SU-DHL-6 (cell line): Measurements from ENCODE around the gene ECT2.

Experiments used
- H2AFZ ChIP-seq: fragments of 200-600 bp; sonication (generic); 2 replicates; pipeline ENCODE4 v1.6.1; 2014; ENCODE audit warnings: low read depth, mild to moderate bottlenecking, moderate library complexity, mixed read lengths, antibody characterized with exemption, low read length; ENCODE audit not compliant: severe bottlenecking
- H3F3A ChIP-seq: fragments of 200-600 bp; shearing (Covaris generic); 2 replicates; pipeline ENCODE4 v1.6.0; 2016; ENCODE audit warnings: antibody characterized with exemption, mild to moderate bottlenecking; ENCODE audit not compliant: insufficient read depth
- H3K27ac ChIP-seq: fragments of 200-600 bp; sonication (generic); 2 replicates; pipeline ENCODE4 v1.5.1; 2016; ENCODE audit warnings: low read depth, mild to moderate bottlenecking, low read length, moderate library complexity, mixed read lengths
- H3K27me3 ChIP-seq: fragments of 200-600 bp; sonication (generic), shearing (Covaris generic); 2 replicates; pipeline ENCODE4 v1.6.0; 2014; ENCODE audit warnings: mild to moderate bottlenecking, low read length
- H3K36me3 ChIP-seq: fragments of 200-600 bp; sonication (generic); 2 replicates; pipeline ENCODE4 v1.6.1; 2014; ENCODE audit warnings: mild to moderate bottlenecking, low read length, mixed read lengths
- H3K4me2 ChIP-seq: fragments of 300-600, 200-600 bp; shearing (Covaris generic), sonication (generic); 2 replicates; pipeline ENCODE4 v1.6.0; 2014; ENCODE audit warnings: low read length, low read depth, mild to moderate bottlenecking; ENCODE audit not compliant: poor library complexity, severe bottlenecking
- H3K4me3 ChIP-seq: fragments of 200-600 bp; sonication (generic); 2 replicates; pipeline ENCODE4 v1.5.1; 2014; ENCODE audit warnings: antibody characterized with exemption, low read length, mild to moderate bottlenecking, mixed read lengths; ENCODE audit not compliant: insufficient read depth, poor library complexity, severe bottlenecking
- H3K79me2 ChIP-seq: fragments of 200-600 bp; sonication (generic); 2 replicates; pipeline ENCODE4 v1.6.1; 2014; ENCODE audit warnings: mild to moderate bottlenecking, low read length, moderate library complexity; ENCODE audit not compliant: insufficient read depth
- H3K9ac ChIP-seq: fragments of 200-600 bp; sonication (generic); 2 replicates; pipeline ENCODE4 v1.7.0; 2014; ENCODE audit warnings: mild to moderate bottlenecking, low read length
- H3K9me2 ChIP-seq: fragments of 200-600 bp; sonication (generic); replicated peaks from 2 replicates; pipeline ENCODE4 v1.6.1; 2014; ENCODE audit warnings: low read length; ENCODE audit not compliant: insufficient read depth
- H3K9me3 ChIP-seq: fragments of 200-600 bp; sonication (generic); 2 replicates; pipeline ENCODE4 v1.6.1; 2014; ENCODE audit warnings: low read length, mixed read lengths; ENCODE audit not compliant: insufficient read depth
- H4K20me1 ChIP-seq: fragments of 200-600 bp; sonication (generic); 2 replicates; pipeline ENCODE4 v1.6.1; 2014; ENCODE audit warnings: low read depth, mild to moderate bottlenecking, antibody characterized with exemption, low read length, moderate library complexity, mixed read lengths
- EZH2phosphoT487 ChIP-seq: fragments of 200-600 bp; sonication (generic), shearing (Covaris generic); conservative IDR thresholded peaks from 2 replicates; pipeline ENCODE4 v1.6.1; 2018; ENCODE audit warnings: mild to moderate bottlenecking, antibody characterized with exemption, low read length, moderate library complexity, mixed read lengths
- TF ChIP-seq, protein P1 (sequence below): fragments of 200-600 bp; sonication (generic); IDR thresholded peaks from one replicate; pipeline ENCODE4 v1.5.1; 2017; ENCODE audit warnings: antibody characterized with exemption, mild to moderate bottlenecking, low read length, moderate library complexity; ENCODE audit not compliant: insufficient read depth, poor library complexity, severe bottlenecking

ECT2 gene

DNA sequence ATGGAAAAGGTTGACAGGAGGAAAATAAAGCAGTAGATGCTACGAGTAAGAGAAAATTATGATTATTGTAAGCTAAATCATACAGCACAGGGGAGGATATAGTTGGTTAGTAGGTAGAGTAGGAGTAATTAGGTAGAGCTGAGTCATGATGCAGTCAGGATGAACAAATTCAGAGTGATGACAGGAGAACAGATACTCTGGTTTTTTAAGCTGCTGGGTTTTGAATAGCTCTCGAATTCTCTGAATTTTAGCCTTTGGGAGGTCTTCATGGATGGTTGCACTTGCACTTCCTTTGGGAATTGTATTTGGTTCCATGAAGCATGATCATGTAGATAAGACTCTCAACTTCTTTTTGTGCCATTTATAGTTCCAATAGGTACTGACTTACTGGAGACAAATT lies 96.2 kb downstream of the ECT2 start:
- no peak overlapping the region for H3K4me2 ChIP-seq
- no peak overlapping the region for H3K27ac ChIP-seq
- H3K9me3 ChIP-seq: no peaks in the 10 kb centered on the region
- no peak overlapping the region for H3K9ac ChIP-seq
- no peak overlapping the region for H2AFZ ChIP-seq
- H3K4me3 ChIP-seq: no peak overlapping the region
- no peaks in the 10 kb centered on the region for H3F3A ChIP-seq
- H3K79me2 ChIP-seq: no peaks in the 10 kb centered on the region
- H3K27me3 ChIP-seq: no peaks in the 10 kb centered on the region
- no peaks in the 10 kb centered on the region for H3K36me3 ChIP-seq
- no peaks in the 10 kb centered on the region for H3K9me2 ChIP-seq
- TF ChIP-seq, protein P1, sequence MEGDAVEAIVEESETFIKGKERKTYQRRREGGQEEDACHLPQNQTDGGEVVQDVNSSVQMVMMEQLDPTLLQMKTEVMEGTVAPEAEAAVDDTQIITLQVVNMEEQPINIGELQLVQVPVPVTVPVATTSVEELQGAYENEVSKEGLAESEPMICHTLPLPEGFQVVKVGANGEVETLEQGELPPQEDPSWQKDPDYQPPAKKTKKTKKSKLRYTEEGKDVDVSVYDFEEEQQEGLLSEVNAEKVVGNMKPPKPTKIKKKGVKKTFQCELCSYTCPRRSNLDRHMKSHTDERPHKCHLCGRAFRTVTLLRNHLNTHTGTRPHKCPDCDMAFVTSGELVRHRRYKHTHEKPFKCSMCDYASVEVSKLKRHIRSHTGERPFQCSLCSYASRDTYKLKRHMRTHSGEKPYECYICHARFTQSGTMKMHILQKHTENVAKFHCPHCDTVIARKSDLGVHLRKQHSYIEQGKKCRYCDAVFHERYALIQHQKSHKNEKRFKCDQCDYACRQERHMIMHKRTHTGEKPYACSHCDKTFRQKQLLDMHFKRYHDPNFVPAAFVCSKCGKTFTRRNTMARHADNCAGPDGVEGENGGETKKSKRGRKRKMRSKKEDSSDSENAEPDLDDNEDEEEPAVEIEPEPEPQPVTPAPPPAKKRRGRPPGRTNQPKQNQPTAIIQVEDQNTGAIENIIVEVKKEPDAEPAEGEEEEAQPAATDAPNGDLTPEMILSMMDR: no peak
- TF ChIP-seq EZH2phosphoT487: no peak
- H4K20me1 ChIP-seq: no peaks in the 10 kb centered on the region

GRCh38 chr3:172847292-172847691 lies 96.8 kb downstream of the ECT2 start:
- H3K27ac ChIP-seq: no peak overlapping the region
- no peaks in the 10 kb centered on the region for H4K20me1 ChIP-seq
- H3K9me3 ChIP-seq: no peaks in the 10 kb centered on the region
- TF ChIP-seq EZH2phosphoT487: no peak
- TF ChIP-seq, protein P1: no peak
- no peak overlapping the region for H2AFZ ChIP-seq
- H3K27me3 ChIP-seq: no peaks in the 10 kb centered on the region
- H3K9ac ChIP-seq: no peak overlapping the region
- H3K4me3 ChIP-seq: no peak overlapping the region
- no peaks in the 10 kb centered on the region for H3F3A ChIP-seq
- no peaks in the 10 kb centered on the region for H3K9me2 ChIP-seq
- H3K4me2 ChIP-seq: no peak overlapping the region
- H3K36me3 ChIP-seq: no peaks in the 10 kb centered on the region
- H3K79me2 ChIP-seq: no peaks in the 10 kb centered on the region

GRCh38 chr3:172848910-172849309 lies 98.4 kb downstream of the ECT2 start:
- Histone ChIP-seq H3K79me2 (no peaks in the 10 kb centered on the region), H3K9me2 (no peaks in the 10 kb centered on the region), H3K27me3 (no peaks in the 10 kb centered on the region), H3K36me3 (no peaks in the 10 kb centered on the region), H3K9me3 (no peaks in the 10 kb centered on the region), H2AFZ (no peak overlapping the region), H3K4me2 (no peak overlapping the region), H4K20me1 (no peaks in the 10 kb centered on the region), H3K9ac (no peak overlapping the region), H3K27ac (no peak overlapping the region), H3K4me3 (no peak overlapping the region), H3F3A (no peaks in the 10 kb centered on the region)
- TF ChIP-seq, protein P1: no peak
- TF ChIP-seq EZH2phosphoT487: no peak

GRCh38 chr3:172853005-172853404 lies 102.5 kb downstream of the ECT2 start:
- no peak overlapping the region for H3K4me3 ChIP-seq
- no peak overlapping the region for H3K27ac ChIP-seq
- H4K20me1 ChIP-seq: no peaks in the 10 kb centered on the region
- no peak overlapping the region for H3K4me2 ChIP-seq
- no peaks in the 10 kb centered on the region for H3F3A ChIP-seq
- no peaks in the 10 kb centered on the region; the same call in 1 of the 2 replicates for H3K9me2 ChIP-seq
- no peak overlapping the region for H3K9ac ChIP-seq
- no peak overlapping the region for H2AFZ ChIP-seq
- no peaks in the 10 kb centered on the region for H3K9me3 ChIP-seq
- H3K27me3 ChIP-seq: no peaks in the 10 kb centered on the region
- no peaks in the 10 kb centered on the region for H3K36me3 ChIP-seq
- H3K79me2 ChIP-seq: no peaks in the 10 kb centered on the region
- no peak for TF ChIP-seq EZH2phosphoT487
- TF ChIP-seq, protein P1: no peak
